ENCODE data around the gene OLFM3. TPM values are rescaled to one million over a fixed set of nuclear protein-coding genes. Genes with fewer than 3 reads are reported as not detected.

Gene OLFM3
- total and polyA plus RNA-seq, 2 donors (not counting 3 experiments of a cell fraction or from before 2014, with no cell fraction given), result not detected

DNA sequence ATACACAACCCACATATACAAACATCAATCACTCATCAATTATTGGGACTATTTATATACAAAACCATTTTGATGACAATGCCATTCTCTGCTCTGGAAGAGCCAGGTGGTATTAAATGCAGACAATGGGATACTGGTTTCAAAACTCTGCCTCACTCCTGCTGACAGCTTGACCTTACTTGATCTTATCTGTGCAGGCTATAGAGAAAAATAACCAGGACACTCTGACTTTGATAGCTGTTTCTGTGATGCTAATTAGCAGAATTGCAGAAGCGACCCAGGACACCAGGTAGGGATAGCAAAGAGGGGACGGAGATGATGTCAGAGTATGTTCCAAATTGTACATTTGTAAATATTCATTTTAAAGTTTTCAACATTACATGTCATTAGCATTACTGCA lies 89.5 kb downstream of the OLFM3 start:
- Histone ChIP-seq H3K27me3 (ENCODE audit: control insufficient read depth in 2 of 2, insufficient read depth in 2 of 2, low read length in 2 of 2) (peaks cover 0 to 2% of the 10 kb centered on the region in 2 experiments), H3K79me2 (ENCODE audit: control insufficient read depth, insufficient read depth, low read length) (no peaks in the 10 kb centered on the region), H3K4me2 (ENCODE audit: insufficient read depth, low read length) (no peak overlapping the region), H3K9me1 (replicated peaks; ENCODE audit: control insufficient read depth, extremely low read depth, insufficient read depth, low read length) (no peaks in the 10 kb centered on the region), H3K27ac (ENCODE audit: insufficient read depth, low read depth, low read length) (no peak overlapping the region), H3K9ac (replicated peaks; ENCODE audit: extremely low read depth, insufficient read depth, low read length) (no peak overlapping the region), H2AFZ (ENCODE audit: low read depth, low read length) (no peak overlapping the region), H4K20me1 (replicated peaks; ENCODE audit: control insufficient read depth, extremely low read depth, insufficient read depth, low read length) (no peaks in the 10 kb centered on the region), H3K4me1 (ENCODE audit: control insufficient read depth, extremely low read depth, insufficient read depth, low read length) (no peaks in the 10 kb centered on the region), H3K36me3 (ENCODE audit: control insufficient read depth in 2 of 2, extremely low read depth in 1 of 2, insufficient read depth in 2 of 2, low read length in 2 of 2) (no peaks in the 10 kb centered on the region), H3K9me3 (replicated peaks; ENCODE audit: control insufficient read depth, insufficient read depth, low read length) (no peaks in the 10 kb centered on the region), H3K4me3 (replicated peaks in 1 of 3; ENCODE audit: insufficient read depth in 1 of 3, low read depth in 1 of 3, low read length in 3 of 3) (no peak overlapping the region)
- ChIA-PET CTCF (interaction anchor here (0.7 kb wide), 1 partner anchor 142 kb away, joined by 3 read pairs; no protein-coding TSS in a partner anchor), POLR2A (no interaction called here)
- intact Hi-C loops (cut with micrococcal nuclease), result no loop called here
- dilution Hi-C loops (cut with MboI; ENCODE audit: extremely low pct_ligation_motif_present, low sequenced_read_pairs), result no loop called here
- DNase-seq (ENCODE audit: low read depth, low spot score), result no peak
- no peak for FAIRE-seq
- BruUV-seq (replicated peaks), result no TSS peak
- TF ChIP-seq FOS (IDR thresholded peaks at IDR 0.05; ENCODE audit: borderline replicate concordance, insufficient read depth, low read length) (no peak), EZH2 (IDR thresholded peaks at IDR 0.05; ENCODE audit: borderline replicate concordance, low read depth, low read length, severe bottlenecking) (no peak), GATA2 (IDR thresholded peaks at IDR 0.05; ENCODE audit: insufficient read depth, insufficient read length, low read depth, low read length) (no peak), JUN (IDR thresholded peaks at IDR 0.05; ENCODE audit: borderline replicate concordance, insufficient read depth, insufficient read length, low read depth) (no peak), MYC (IDR thresholded peaks at IDR 0.05; ENCODE audit: low read depth, low read length) (no peak)

DNA sequence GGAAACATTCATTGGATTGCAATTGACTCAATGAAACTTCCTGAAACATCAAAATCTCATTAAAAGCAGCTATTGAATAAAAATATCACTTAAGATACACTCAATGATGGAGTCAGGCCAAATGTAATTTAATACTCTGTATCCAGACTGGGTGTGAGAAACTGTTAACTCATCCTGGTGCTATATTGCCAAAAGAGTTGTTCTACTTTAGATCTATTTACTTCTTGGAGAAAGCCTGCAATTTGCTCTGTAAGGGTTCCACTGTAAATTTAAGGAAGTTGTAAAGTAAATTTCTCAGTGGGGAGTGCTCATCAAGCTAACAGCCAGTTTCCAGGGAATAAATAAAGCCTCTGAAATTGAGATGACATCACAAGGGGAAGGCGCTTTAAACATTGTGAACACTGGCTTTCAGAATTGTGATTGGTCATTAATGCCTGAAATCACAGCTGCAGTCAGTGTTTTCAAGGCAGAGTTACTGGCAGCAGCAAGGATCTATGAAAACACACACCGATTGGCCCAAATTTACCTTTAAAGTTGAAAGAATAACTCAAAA lies 91.4 kb downstream of the OLFM3 start:
- Histone ChIP-seq H4K20me1 (replicated peaks; ENCODE audit: control insufficient read depth, extremely low read depth, insufficient read depth, low read length) (no peaks in the 10 kb centered on the region), H3K4me1 (ENCODE audit: control insufficient read depth, extremely low read depth, insufficient read depth, low read length) (no peaks in the 10 kb centered on the region), H3K27me3 (ENCODE audit: control insufficient read depth in 2 of 2, insufficient read depth in 2 of 2, low read length in 2 of 2) (peaks cover 0 to 2% of the 10 kb centered on the region in 2 experiments), H3K36me3 (ENCODE audit: control insufficient read depth in 2 of 2, extremely low read depth in 1 of 2, insufficient read depth in 2 of 2, low read length in 2 of 2) (no peaks in the 10 kb centered on the region), H3K79me2 (ENCODE audit: control insufficient read depth, insufficient read depth, low read length) (no peaks in the 10 kb centered on the region), H3K4me2 (ENCODE audit: insufficient read depth, low read length) (no peak overlapping the region), H2AFZ (ENCODE audit: low read depth, low read length) (no peak overlapping the region), H3K9me3 (replicated peaks; ENCODE audit: control insufficient read depth, insufficient read depth, low read length) (no peaks in the 10 kb centered on the region), H3K9ac (replicated peaks; ENCODE audit: extremely low read depth, insufficient read depth, low read length) (no peak overlapping the region), H3K27ac (ENCODE audit: insufficient read depth, low read depth, low read length) (no peak overlapping the region), H3K9me1 (replicated peaks; ENCODE audit: control insufficient read depth, extremely low read depth, insufficient read depth, low read length) (no peaks in the 10 kb centered on the region), H3K4me3 (replicated peaks in 1 of 3; ENCODE audit: insufficient read depth in 1 of 3, low read depth in 1 of 3, low read length in 3 of 3) (no peak overlapping the region)
- DNase-seq (ENCODE audit: low read depth, low spot score) (no peak), FAIRE-seq (no peak)
- CTCF ChIA-PET, result no interaction called here
- no TSS peak for BruUV-seq (replicated peaks)
- TF ChIP-seq MYC (IDR thresholded peaks at IDR 0.05; ENCODE audit: low read depth, low read length) (no peak), FOS (IDR thresholded peaks at IDR 0.05; ENCODE audit: borderline replicate concordance, insufficient read depth, low read length) (no peak), EZH2 (IDR thresholded peaks at IDR 0.05; ENCODE audit: borderline replicate concordance, low read depth, low read length, severe bottlenecking) (no peak), POLR2AphosphoS5 (IDR thresholded peaks at IDR 0.05; ENCODE audit: insufficient read depth, low read depth, low read length) (no peak), POLR2A (IDR thresholded peaks at IDR 0.05; ENCODE audit: low read depth, low read length) (no peak), GATA2 (IDR thresholded peaks at IDR 0.05; ENCODE audit: insufficient read depth, insufficient read length, low read depth, low read length) (no peak), JUN (IDR thresholded peaks at IDR 0.05; ENCODE audit: borderline replicate concordance, insufficient read depth, insufficient read length, low read depth) (no peak)
- TF ChIP-seq, protein P1, sequence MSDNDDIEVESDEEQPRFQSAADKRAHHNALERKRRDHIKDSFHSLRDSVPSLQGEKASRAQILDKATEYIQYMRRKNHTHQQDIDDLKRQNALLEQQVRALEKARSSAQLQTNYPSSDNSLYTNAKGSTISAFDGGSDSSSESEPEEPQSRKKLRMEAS (IDR thresholded peaks at IDR 0.05; ENCODE audit: insufficient read depth, insufficient read length), result no peak
- TF ChIP-seq, protein P2, sequence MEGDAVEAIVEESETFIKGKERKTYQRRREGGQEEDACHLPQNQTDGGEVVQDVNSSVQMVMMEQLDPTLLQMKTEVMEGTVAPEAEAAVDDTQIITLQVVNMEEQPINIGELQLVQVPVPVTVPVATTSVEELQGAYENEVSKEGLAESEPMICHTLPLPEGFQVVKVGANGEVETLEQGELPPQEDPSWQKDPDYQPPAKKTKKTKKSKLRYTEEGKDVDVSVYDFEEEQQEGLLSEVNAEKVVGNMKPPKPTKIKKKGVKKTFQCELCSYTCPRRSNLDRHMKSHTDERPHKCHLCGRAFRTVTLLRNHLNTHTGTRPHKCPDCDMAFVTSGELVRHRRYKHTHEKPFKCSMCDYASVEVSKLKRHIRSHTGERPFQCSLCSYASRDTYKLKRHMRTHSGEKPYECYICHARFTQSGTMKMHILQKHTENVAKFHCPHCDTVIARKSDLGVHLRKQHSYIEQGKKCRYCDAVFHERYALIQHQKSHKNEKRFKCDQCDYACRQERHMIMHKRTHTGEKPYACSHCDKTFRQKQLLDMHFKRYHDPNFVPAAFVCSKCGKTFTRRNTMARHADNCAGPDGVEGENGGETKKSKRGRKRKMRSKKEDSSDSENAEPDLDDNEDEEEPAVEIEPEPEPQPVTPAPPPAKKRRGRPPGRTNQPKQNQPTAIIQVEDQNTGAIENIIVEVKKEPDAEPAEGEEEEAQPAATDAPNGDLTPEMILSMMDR (IDR thresholded peaks at IDR 0.05; ENCODE audit: extremely low read depth in 1 of 2, insufficient read depth in 1 of 2, low read depth in 1 of 2, low read length in 2 of 2), result no peak
- intact Hi-C loops (cut with micrococcal nuclease) (no loop called here), dilution Hi-C loops (cut with MboI; ENCODE audit: extremely low pct_ligation_motif_present, low sequenced_read_pairs) (no loop called here)
- POLR2A ChIA-PET, result no interaction called here

All from endothelial cell of umbilical vein (primary cell).